22Rv1 (cell line): ENCODE results near the gene PIK3C3.
A peak's percentile ranks its signal among the peaks of the same experiment; 100 is the strongest.

Source experiments
- H3K27ac ChIP-seq: fragments of 450-650 bp; 2 replicates; pipeline ENCODE4 v1.5.1; 2017
- CTCF ChIP-seq: fragments of 450-650 bp; IDR thresholded peaks from 2 replicates; pipeline ENCODE4 v1.5.1; 2017; ENCODE audit warnings: mild to moderate bottlenecking
- ZFX ChIP-seq: fragments of 450-650 bp; IDR thresholded peaks from 2 replicates; pipeline ENCODE4 v1.6.1; 2017; ENCODE audit warnings: antibody characterized with exemption, borderline replicate concordance

The PIK3C3 gene

GRCh38 chr18:41940506-41941215, 14.4 kb upstream of the PIK3C3 start:
- no peak overlapping the region for H3K27ac ChIP-seq
- TF ChIP-seq ZFX (no peak), CTCF (no peak)

DNA sequence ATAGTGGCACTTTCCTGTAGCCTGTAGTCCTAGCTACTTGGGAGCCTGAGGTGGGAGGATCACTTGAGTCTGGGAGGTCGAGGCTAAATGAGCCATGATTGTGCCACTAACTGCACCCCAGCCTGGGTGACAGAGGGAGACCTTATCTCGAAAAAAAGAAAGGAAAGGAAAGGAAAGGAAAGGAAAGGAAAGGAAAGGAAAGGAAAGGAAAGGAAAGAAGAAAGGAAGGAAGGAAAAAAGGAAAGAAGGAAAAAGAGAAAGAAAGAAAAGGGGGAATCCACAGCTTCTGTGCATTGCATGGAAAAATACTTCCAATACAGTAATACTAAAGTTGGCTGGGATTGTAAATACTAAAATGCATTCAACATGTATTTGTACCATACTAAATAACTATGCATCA, 12.8 kb upstream of the PIK3C3 start:
- TF ChIP-seq ZFX (no peak), CTCF (no peak)
- no peak overlapping the region for H3K27ac ChIP-seq

- TF ChIP-seq CTCF (no peak), ZFX (no peak)
- H3K27ac ChIP-seq: no peak overlapping the region
Measured at GRCh38 chr18:41948544-41949110, 6.4 kb upstream of the PIK3C3 start.

GRCh38 chr18:41949206-41949920, 5.7 kb upstream of the PIK3C3 start:
- H3K27ac ChIP-seq: no peak overlapping the region
- TF ChIP-seq CTCF: no peak
- TF ChIP-seq ZFX: no peak

GRCh38 chr18:41955688-41956087, 654 bp downstream of the PIK3C3 start:
- peak overlapping the region; percentile 36 for H3K27ac ChIP-seq
- no peak for TF ChIP-seq CTCF
- no peak for TF ChIP-seq ZFX

- no peak overlapping the region for H3K27ac ChIP-seq
- no peak for TF ChIP-seq CTCF
- TF ChIP-seq ZFX: no peak
Measured at GRCh38 chr18:41959045-41959444, 4.0 kb downstream of the PIK3C3 start.
